K562 (cell line): ENCODE data around the gene IDUA. TPM values are rescaled to one million over a fixed set of nuclear protein-coding genes. Genes with fewer than 3 reads are reported as not detected.

Source experiments
- FOXJ3 ChIP-seq: sonication (generic); formaldehyde crosslinking; IDR thresholded peaks from 2 replicates; pipeline ENCODE4 v1.4.0; 2020; ENCODE audit warnings: mild to moderate bottlenecking, missing genetic modification reagents
- HES1 ChIP-seq: fragments of 450-650 bp; IDR thresholded peaks from 2 replicates; pipeline ENCODE4 v1.6.1; 2016; ENCODE audit warnings: low read depth, mild to moderate bottlenecking, moderate library complexity
- NCOR1 ChIP-seq: fragments of 450-650 bp; IDR thresholded peaks from 2 replicates; pipeline ENCODE4 v1.6.1; 2016; ENCODE audit warnings: mild to moderate bottlenecking, moderate library complexity
- NFIC ChIP-seq: fragments of 450-650 bp; IDR thresholded peaks from 2 replicates; pipeline ENCODE4 v1.6.1; 2017; ENCODE audit warnings: mild to moderate bottlenecking, inconsistent platforms
- NRF1 ChIP-seq, 2 experiments: fragments of 450-650 bp; IDR thresholded peaks in 1 of 2; conservative IDR thresholded peaks in 1 of 2; 2 replicates each; pipeline ENCODE4 v1.6.1; 2014; ENCODE audit warnings: mild to moderate bottlenecking in 2 of 2
- POLR2A ChIP-seq: fragments of 450-650 bp; conservative IDR thresholded peaks from 2 replicates; pipeline ENCODE4 v1.6.1; 2016
- RNF219 ChIP-seq: fragments of 250-450 bp; sonication (Bioruptor Pico); IDR thresholded peaks from 2 replicates; pipeline ENCODE4 v1.5.0; 2022; ENCODE audit warnings: mild to moderate bottlenecking
- SLC30A9 ChIP-seq: fragments of 250-450 bp; sonication (Bioruptor Pico); IDR thresholded peaks from 2 replicates; pipeline ENCODE4 v1.8.0; 2022; ENCODE audit warnings: mild to moderate bottlenecking, moderate library complexity
- TBL1XR1 ChIP-seq, 2 experiments: IDR thresholded peaks; 2 replicates each; pipeline ENCODE4 v1.6.1; 2012; ENCODE audit warnings: improper control_type of control experiment in 2 of 2, low read length in 2 of 2, mild to moderate bottlenecking in 1 of 2
- XRCC4 ChIP-seq: IDR thresholded peaks from one replicate; pipeline ENCODE4 v1.6.1; 2011; ENCODE audit not compliant: insufficient read depth, insufficient read length; ENCODE audit errors: extremely low read depth
- ZBED1 ChIP-seq: IDR thresholded peaks from 2 replicates; pipeline ENCODE4 v1.6.1; 2014
- ZFP91 ChIP-seq: sonication (generic); formaldehyde crosslinking; IDR thresholded peaks from 2 replicates; pipeline ENCODE4 v1.8.0; 2022; ENCODE audit warnings: mild to moderate bottlenecking, missing genetic modification reagents
- ZNF253 ChIP-seq: fragments of 250-450 bp; sonication (Bioruptor Pico); conservative IDR thresholded peaks from 2 replicates; pipeline ENCODE4 v1.6.1; 2021; ENCODE audit warnings: mild to moderate bottlenecking
- ZNF318 ChIP-seq, 2 experiments: fragments of 450-650 bp; IDR thresholded peaks; 2 replicates each; pipeline ENCODE4 v1.6.1; 2016; ENCODE audit warnings: mild to moderate bottlenecking in 2 of 2, borderline replicate concordance in 1 of 2, low read depth in 1 of 2, moderate library complexity in 1 of 2
- ZNF75A ChIP-seq: fragments of 450-650 bp; formaldehyde crosslinking; IDR thresholded peaks from 2 replicates; pipeline ENCODE4 v1.4.0; 2020; ENCODE audit warnings: mild to moderate bottlenecking
- polyA plus RNA-seq, 8 experiments: library from polyadenylated mRNA; depleted of rRNA in 4 of 8; stranded (reverse) in 5 of 8; unstranded in 3 of 8; fragments of >200 nt; fragmentation: Nextera tagmentation in 2 of 8; fragmentation: Illumina TruSeq in 1 of 8; extraction: Ambion mirVana in 2 of 8; extraction: Trizol in 1 of 8; gene quantifications; 2 replicates each; pipeline versions ENCODE4 v1.2.1 to v1.2.3, GENCODE V29; 2011 to 2014; ENCODE audit warnings: inconsistent platforms in 1 of 8, missing spikeins in 1 of 8
- total RNA-seq, 7 experiments: library from RNA; depleted of rRNA in 6 of 7; stranded (reverse); fragments of >200 nt in 6 of 7; fragmentation: Illumina TruSeq in 2 of 7; extraction: Trizol in 2 of 7; gene quantifications; 2 replicates each; pipeline versions ENCODE4 v1.2.1 to v1.2.3, GENCODE V29; 2011 to 2021; ENCODE audit warnings: low replicate concordance in 1 of 7

IDUA gene
- total and polyA plus RNA-seq, 9 of the 15 experiments (the other 6 are each of a cell fraction or from before 2014, with no cell fraction given) = 0.04 to 16.1 (median 1.2) TPM

GRCh38 chr4:1043651-1044468, 57.0 kb downstream of the IDUA start (continued):
- TF ChIP-seq ZBED1 (peak; percentile 22; the same call in 1 of the 2 replicates), FOXJ3 (CRISPR knock-in tag) (no peak), NCOR1 (peak; percentile 83), TBL1XR1 (IDR thresholded peaks at IDR 0.05; ENCODE audit: low read length in 2 of 2) (peak in 1 of 2 experiments; percentile 80; a peak in 2 of 4 replicates), XRCC4 (no peak), RNF219 (CRISPR knock-in tag) (no peak), ZNF318 (IDR thresholded peaks at IDR 0.05; ENCODE audit: borderline replicate concordance in 1 of 2, low read depth in 1 of 2) (peak in 1 of 2 experiments; percentile 100; a peak in 2 of 4 replicates), ZFP91 (CRISPR knock-in tag) (no peak), NRF1 (conservative IDR thresholded peaks at IDR 0.05 in 1 of 2, IDR thresholded peaks at IDR 0.05 in 1 of 2) (peak in 1 of 2 experiments; percentile 42; a peak in 3 of 4 replicates), SLC30A9 (CRISPR knock-in tag) (no peak), HES1 (peak; percentile 75; the same call in 1 of the 2 replicates), NFIC (peak; percentile 63), POLR2A (peak; percentile 68), ZNF75A (CRISPR knock-in tag) (no peak), ZNF253 (CRISPR knock-in tag) (no peak)
